Esophagus squamous epithelium (tissue), 4 donors: ENCODE data around the gene NDEL1.

Experiments used
- CTCF ChIP-seq, 6 experiments: fragments of 450-650 bp in 4 of 6; fragments of 200-600 bp in 2 of 6; sonication (generic) in 2 of 6; IDR thresholded peaks; one replicate each; pipeline ENCODE4 v1.5.1; 2016 to 2019; ENCODE audit warnings: antibody characterized with exemption in 6 of 6, mild to moderate bottlenecking in 4 of 6, moderate library complexity in 4 of 6
- POLR2A ChIP-seq, 4 donors: fragments of 450-650 bp; IDR thresholded peaks; one replicate each; pipeline ENCODE4 v1.6.1; 2017; ENCODE audit warnings: antibody characterized with exemption in 4 of 4, mild to moderate bottlenecking in 4 of 4, moderate library complexity in 3 of 4

GRCh38 chr17:8494021-8494420 is 58.3 kb downstream of the NDEL1 start:
- TF ChIP-seq CTCF (IDR thresholded peaks at IDR 0.05) (no peak), POLR2A (IDR thresholded peaks at IDR 0.05) (no peak)
